ENCODE results near the gene CD93. TPM values are rescaled to one million over a fixed set of nuclear protein-coding genes. Genes with fewer than 3 reads are reported as not detected.

Gene CD93
- total and polyA plus RNA-seq, 2 of the 8 experiments (the other 6 are each of a cell fraction or from before 2014, with no cell fraction given), result under 0.01 to 0.07 TPM

DNA sequence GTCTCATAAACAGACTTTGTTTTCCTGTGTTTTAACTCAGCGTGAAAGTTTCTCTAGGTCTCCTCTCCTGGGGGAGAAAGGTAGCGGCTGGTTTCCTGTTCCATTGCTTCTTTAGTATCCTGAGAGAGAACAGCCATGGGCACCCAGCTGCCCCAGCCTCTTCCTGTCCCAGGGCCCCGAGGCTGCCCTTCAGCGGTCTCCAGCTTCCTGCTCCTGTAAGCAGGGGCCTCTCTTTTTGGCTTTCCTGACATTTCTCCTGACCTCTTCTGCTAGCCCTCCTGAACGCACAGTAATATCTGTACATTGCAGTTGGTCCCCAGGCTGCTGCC lies 53.4 kb downstream of the CD93 start:
- Histone ChIP-seq H4K20me1 (replicated peaks in 1 of 2; ENCODE audit: control insufficient read depth in 1 of 2, insufficient read depth in 2 of 2, low read length in 2 of 2) (no peaks in the 10 kb centered on the region), H2AK5ac (ENCODE audit: low read depth, low read length) (no peak overlapping the region), H3K23ac (ENCODE audit: insufficient read length) (no peak overlapping the region), H4K91ac (replicated peaks; ENCODE audit: insufficient read length, low read length) (no peak overlapping the region), H2BK15ac (ENCODE audit: low read length) (no peak overlapping the region), H3K4ac (replicated peaks; ENCODE audit: insufficient read length, low read depth, low read length) (no peak overlapping the region), H3K4me2 (ENCODE audit: insufficient read depth in 1 of 2, low read depth in 2 of 2, low read length in 2 of 2) (no peak overlapping the region), H4K5ac (ENCODE audit: insufficient read length, low read depth, low read length) (no peak overlapping the region), H4K8ac (ENCODE audit: extremely low read depth, insufficient read depth, low read length) (no peak overlapping the region), H3K27ac (ENCODE audit: low read depth, low read length) (no peak overlapping the region), H2BK12ac (ENCODE audit: low read depth, low read length) (no peak overlapping the region), H3K36me3 (ENCODE audit: control insufficient read depth in 2 of 4, insufficient read depth in 4 of 4, low read length in 3 of 4) (no peaks in the 10 kb centered on the region; a peak in 1 of 8 replicates), H3K14ac (ENCODE audit: insufficient read length) (no peak overlapping the region), H2BK5ac (ENCODE audit: low read depth, low read length) (no peak overlapping the region), H2BK120ac (replicated peaks; ENCODE audit: low read depth, low read length) (no peak overlapping the region), H3K9me3 (ENCODE audit: insufficient read depth in 2 of 2, low read depth in 1 of 2, low read length in 1 of 2) (peaks cover 0 to 5% of the 10 kb centered on the region in 2 experiments; a peak in 1 of 4 replicates), H3K9ac (replicated peaks in 1 of 4; ENCODE audit: extremely low read depth in 1 of 4, low read depth in 3 of 4, low read length in 3 of 4) (no peak overlapping the region), H3K18ac (ENCODE audit: extremely low read depth, low read length) (no peak overlapping the region), H3K27me3 (replicated peaks in 1 of 4; ENCODE audit: control insufficient read depth in 3 of 4, extremely low read depth in 1 of 4, insufficient read depth in 3 of 4, low read length in 3 of 4) (peaks cover 21 to 48% (median 41%) of the 10 kb centered on the region in 4 experiments), H3K4me3 (ENCODE audit: extremely low read depth in 1 of 4, insufficient read depth in 2 of 4, low read depth in 3 of 4, low read length in 4 of 4) (no peak overlapping the region), H3K79me1 (ENCODE audit: low read depth, low read length) (no peaks in the 10 kb centered on the region), H2BK20ac (ENCODE audit: low read length) (no peak overlapping the region), H3K56ac (replicated peaks; ENCODE audit: insufficient read length, low read depth, low read length) (no peak overlapping the region), H3K4me1 (replicated peaks in 1 of 4; ENCODE audit: control insufficient read depth in 3 of 4, insufficient read depth in 4 of 4, low read length in 3 of 4) (peaks cover 0 to 3% (median 0%) of the 10 kb centered on the region in 4 experiments; a peak in 1 of 7 replicates), H3K23me2 (ENCODE audit: low read depth, low read length) (peaks cover 2% of the 10 kb centered on the region; the same call in 1 of the 2 replicates), H3K79me2 (ENCODE audit: control insufficient read depth in 1 of 2, insufficient read depth in 2 of 2, low read length in 2 of 2) (no peaks in the 10 kb centered on the region), H2AFZ (ENCODE audit: low read length) (no peak overlapping the region)
- DNase-seq (ENCODE audit: low read depth in 1 of 2, low spot score in 2 of 2) (no peak), FAIRE-seq (no peak)
- ChIA-PET POLR2A (ENCODE audit: partially characterized antibody) (no interaction called here), CTCF (ENCODE audit: partially characterized antibody) (interaction anchor here (1.6 to 2.8 kb wide), 3 partner anchors 10 to 308 kb away, joined by 4 to 8 read pairs (median 5); no protein-coding TSS in a partner anchor)
- TF ChIP-seq TBP (IDR thresholded peaks at IDR 0.05; ENCODE audit: low read depth, low read length) (no peak), ZNF274 (IDR thresholded peaks at IDR 0.05; ENCODE audit: borderline replicate concordance, extremely low read depth, low read length) (no peak), CHD1 (IDR thresholded peaks at IDR 0.05; ENCODE audit: low read depth, low read length) (no peak), RAD21 (IDR thresholded peaks at IDR 0.05 in 1 of 2, conservative IDR thresholded peaks at IDR 0.05 in 1 of 2; ENCODE audit: low read depth in 2 of 2, low read length in 2 of 2) (no peak)
- TF ChIP-seq, protein P1, sequence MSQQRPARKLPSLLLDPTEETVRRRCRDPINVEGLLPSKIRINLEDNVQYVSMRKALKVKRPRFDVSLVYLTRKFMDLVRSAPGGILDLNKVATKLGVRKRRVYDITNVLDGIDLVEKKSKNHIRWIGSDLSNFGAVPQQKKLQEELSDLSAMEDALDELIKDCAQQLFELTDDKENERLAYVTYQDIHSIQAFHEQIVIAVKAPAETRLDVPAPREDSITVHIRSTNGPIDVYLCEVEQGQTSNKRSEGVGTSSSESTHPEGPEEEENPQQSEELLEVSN (IDR thresholded peaks at IDR 0.05), result no peak
- WGBS, 2 experiments (ENCODE audit: extremely low coverage in 1 of 2, insufficient coverage in 1 of 2, insufficient read length in 1 of 2, insufficient replicate concordance in 2 of 2, low coverage in 1 of 2, low lambda C conversion rate in 2 of 2, missing lambda C conversion rate in 1 of 2), result 84% methylated on average over 5 of the region's 5 CpGs; no CpG with 5 or more reads in 1 of the 2 experiments

Measured in H1 (cell line).